IMR-90 (cell line): ENCODE data around the gene TLR1. TPM values are rescaled to one million over a fixed set of nuclear protein-coding genes. Genes with fewer than 3 reads are reported as not detected.

ENCODE experiments used
- ATAC-seq: fragments of 200-7000 bp; cut with Tn5 transposase; 2 replicates; pipeline ENCODE4 v1.9.1; 2020; ENCODE audit warnings: low read depth, mild to moderate bottlenecking, moderate library complexity
- BruUV-seq: library from RNA; stranded (reverse); fragments of 400-500 nt; replicated peaks from 2 replicates; lab custom pipeline; 2021; lab: Mats Ljungman, UMichigan
- CTCF ChIA-PET: fragments of 300-600 bp; formaldehyde crosslinking; extraction: SDS; loops from one replicate; lab custom pipeline; 2021; ENCODE audit warnings: antibody characterized with exemption; lab: Yijun Ruan, JAX
- POLR2A ChIA-PET: fragments of 300-600 bp; sonication (Branson Sonifier 250); formaldehyde crosslinking; loops from one replicate; lab custom pipeline; 2022; ENCODE audit warnings: antibody characterized with exemption; ENCODE audit not compliant: unreplicated experiment; lab: Charles Lee
- DNase-seq: peaks from one replicate; pipeline ENCODE4 v3.0.0; 2013
- H2AFZ ChIP-seq: replicated peaks from 2 replicates; pipeline ENCODE3; 2013; ENCODE audit warnings: low read length, mild to moderate bottlenecking; ENCODE audit not compliant: poor library complexity
- H2AK5ac ChIP-seq: 2 replicates; pipeline ENCODE4 v1.6.1; 2013; ENCODE audit warnings: low read depth, low read length, inconsistent platforms
- H2AK9ac ChIP-seq: replicated peaks from 2 replicates; pipeline ENCODE3; 2013; ENCODE audit warnings: mild to moderate bottlenecking, low read depth, low read length, moderate library complexity; ENCODE audit not compliant: poor library complexity
- H2BK120ac ChIP-seq: 2 replicates; pipeline ENCODE4 v1.6.1; 2013; ENCODE audit warnings: low read depth, low read length, inconsistent platforms
- H2BK15ac ChIP-seq: 3 replicates; pipeline ENCODE4 v1.6.1; 2013; ENCODE audit warnings: low read depth, low read length, inconsistent platforms
- H2BK20ac ChIP-seq: 2 replicates; pipeline ENCODE4 v1.6.1; 2013; ENCODE audit warnings: low read depth, mild to moderate bottlenecking, inconsistent platforms, low read length, moderate library complexity
- H2BK5ac ChIP-seq: 2 replicates; pipeline ENCODE4 v1.6.1; 2013; ENCODE audit warnings: mild to moderate bottlenecking, low read depth, low read length, inconsistent platforms; ENCODE audit not compliant: poor library complexity, severe bottlenecking
- H3K14ac ChIP-seq: replicated peaks from 2 replicates; pipeline ENCODE4 v1.6.1; 2013; ENCODE audit warnings: low read depth, low read length, inconsistent platforms
- H3K18ac ChIP-seq: 2 replicates; pipeline ENCODE4 v1.6.1; 2013; ENCODE audit warnings: low read depth, low read length, control low read depth
- H3K23ac ChIP-seq: 2 replicates; pipeline ENCODE4 v1.6.1; 2013; ENCODE audit warnings: low read depth, low read length, inconsistent platforms
- H3K27ac ChIP-seq: 2 replicates; pipeline ENCODE4 v1.5.1; 2013; ENCODE audit warnings: mild to moderate bottlenecking, control low read depth, low read length; ENCODE audit not compliant: insufficient read depth
- H3K27me3 ChIP-seq: 2 replicates; pipeline ENCODE4 v1.6.1; 2013; ENCODE audit warnings: low read length; ENCODE audit not compliant: control insufficient read depth, insufficient read depth
- H3K36me3 ChIP-seq: 2 replicates; pipeline ENCODE4 v1.6.1; 2013; ENCODE audit warnings: low read length, mixed read lengths; ENCODE audit not compliant: control insufficient read depth, insufficient read depth
- H3K4ac ChIP-seq: 2 replicates; pipeline ENCODE4 v1.6.1; 2013; ENCODE audit warnings: low read depth, low read length, inconsistent platforms
- H3K4me1 ChIP-seq: 2 replicates; pipeline ENCODE4 v1.6.1; 2013; ENCODE audit warnings: low read length, mixed read lengths; ENCODE audit not compliant: control insufficient read depth, insufficient read depth
- H3K4me2 ChIP-seq: 2 replicates; pipeline ENCODE4 v1.6.1; 2013; ENCODE audit warnings: low read depth, mild to moderate bottlenecking, control low read depth, low read length, moderate library complexity
- H3K4me3 ChIP-seq: 2 replicates; pipeline ENCODE4 v1.5.1; 2013; ENCODE audit warnings: low read depth, mild to moderate bottlenecking, control low read depth, low read length, moderate library complexity; ENCODE audit not compliant: insufficient read depth
- H3K56ac ChIP-seq: 2 replicates; pipeline ENCODE4 v1.6.1; 2013; ENCODE audit warnings: low read length, inconsistent platforms; ENCODE audit not compliant: insufficient read depth; ENCODE audit errors: extremely low read depth
- H3K79me1 ChIP-seq, 2 experiments: 2 replicates each; pipeline ENCODE4 v1.6.1; 2013; ENCODE audit warnings: low read length in 2 of 2, inconsistent platforms in 1 of 2, low read depth in 1 of 2
- H3K9ac ChIP-seq: 2 replicates; pipeline ENCODE4 v1.6.1; 2013; ENCODE audit warnings: low read depth, low read length, control low read depth
- H3K9me1 ChIP-seq: 2 replicates; pipeline ENCODE4 v1.6.1; 2013; ENCODE audit warnings: low read length, inconsistent platforms; ENCODE audit not compliant: insufficient read depth
- H3K9me3 ChIP-seq: 2 replicates; pipeline ENCODE4 v1.6.1; 2013; ENCODE audit warnings: low read length; ENCODE audit not compliant: control insufficient read depth, insufficient read depth
- H4K20me1 ChIP-seq: 2 replicates; pipeline ENCODE4 v1.6.1; 2013; ENCODE audit warnings: low read length, inconsistent platforms; ENCODE audit not compliant: insufficient read depth
- H4K5ac ChIP-seq: 2 replicates; pipeline ENCODE4 v1.6.1; 2013; ENCODE audit warnings: mild to moderate bottlenecking, low read depth, low read length, control low read depth
- H4K8ac ChIP-seq, 2 experiments: 2 replicates each; pipeline ENCODE4 v1.6.1; 2013; ENCODE audit warnings: low read depth in 2 of 2, low read length in 2 of 2, control low read depth in 1 of 2, inconsistent platforms in 1 of 2
- H4K91ac ChIP-seq: 2 replicates; pipeline ENCODE4 v1.6.1; 2013; ENCODE audit warnings: low read depth, low read length, inconsistent platforms; ENCODE audit not compliant: insufficient read depth
- BHLHE40 ChIP-seq: fragments of 150-350 bp; IDR thresholded peaks from 2 replicates; pipeline ENCODE4 v1.6.1; 2016; ENCODE audit warnings: mild to moderate bottlenecking, low read depth, low read length
- CEBPB ChIP-seq: IDR thresholded peaks from 2 replicates; pipeline ENCODE4 v1.6.1; 2012; ENCODE audit warnings: low read depth, low read length, improper control_type of control experiment
- CTCF ChIP-seq: conservative IDR thresholded peaks from 2 replicates; pipeline ENCODE4 v1.5.1; 2012; ENCODE audit warnings: mild to moderate bottlenecking, low read depth, low read length, improper control_type of control experiment
- FOS ChIP-seq: fragments of 150-350 bp; IDR thresholded peaks from 2 replicates; pipeline ENCODE4 v1.6.1; 2016; ENCODE audit warnings: low read depth, low read length
- MAFK ChIP-seq: IDR thresholded peaks from 2 replicates; pipeline ENCODE4 v1.6.1; 2012; ENCODE audit warnings: low read depth, low read length, improper control_type of control experiment
- MAZ ChIP-seq: IDR thresholded peaks from 2 replicates; pipeline ENCODE4 v1.6.1; 2012; ENCODE audit warnings: low read depth, mild to moderate bottlenecking, low read length, improper control_type of control experiment, moderate library complexity, borderline replicate concordance
- MXI1 ChIP-seq: IDR thresholded peaks from 2 replicates; pipeline ENCODE4 v1.6.1; 2012; ENCODE audit warnings: low read depth, mild to moderate bottlenecking, low read length, moderate library complexity, borderline replicate concordance
- POLR2A ChIP-seq: IDR thresholded peaks from 2 replicates; pipeline ENCODE4 v1.6.1; 2012; ENCODE audit warnings: mild to moderate bottlenecking, low read depth, low read length
- RAD21 ChIP-seq: IDR thresholded peaks from 2 replicates; pipeline ENCODE4 v1.6.1; 2012; ENCODE audit warnings: low read length, improper control_type of control experiment
- RCOR1 ChIP-seq: IDR thresholded peaks from 2 replicates; pipeline ENCODE4 v1.6.1; 2012; ENCODE audit warnings: mild to moderate bottlenecking, low read length, improper control_type of control experiment; ENCODE audit not compliant: insufficient replicate concordance
- RFX5 ChIP-seq: IDR thresholded peaks from 2 replicates; pipeline ENCODE4 v1.8.0; 2012; ENCODE audit warnings: low read depth, mild to moderate bottlenecking, low read length, moderate library complexity
- WGBS, 2 experiments: methylation state at CpG; one replicate each; pipeline versions ENCODE4 v1.1.5 to v1.1.7; 2013; ENCODE audit warnings: missing lambda C conversion rate in 2 of 2; ENCODE audit not compliant: insufficient read length in 1 of 2; ENCODE audit errors: extremely low coverage in 2 of 2; 5-methylcytosine and 5-hydroxymethylcytosine counted together
- dilution Hi-C: fragments of 300-500 bp; cut with HindIII; formaldehyde crosslinking; loops from one replicate; pipeline ENCODE4 v1.14.3; 2018; ENCODE audit warnings: low sequenced_read_pairs; ENCODE audit not compliant: unreplicated experiment
- in situ Hi-C: fragments of 300-500 bp; cut with MboI; formaldehyde crosslinking; loops from 3 replicates; pipeline ENCODE4 v1.14.3; 2019; ENCODE audit warnings: low sequenced_read_pairs, inconsistent platforms, mixed read lengths
- intact Hi-C: fragments of 100-400 bp; cut with micrococcal nuclease; formaldehyde crosslinking; loops from 2 replicates; pipeline ENCODE4 v1.10.0; 2022
- polyA plus RNA-seq, 3 experiments: library from polyadenylated mRNA; depleted of rRNA; stranded (reverse); fragments of >200 nt; gene quantifications; 2 replicates each; pipeline ENCODE4 v1.2.3, GENCODE V29; 2012; ENCODE audit warnings: low replicate concordance in 1 of 3
- total RNA-seq: library from RNA; depleted of rRNA; stranded (reverse); fragments of >200 nt; gene quantifications from 2 replicates; pipeline ENCODE4 v1.2.3, GENCODE V29; 2012
- TF ChIP-seq, protein P1 (sequence below): fragments of 150-350 bp; IDR thresholded peaks from 2 replicates; pipeline ENCODE4 v1.6.1; 2016; ENCODE audit warnings: low read depth, mild to moderate bottlenecking, low read length, moderate library complexity, borderline replicate concordance

The TLR1 gene
- total and polyA plus RNA-seq, 2 of the 4 experiments (the other 2 are of a cell fraction) = 0.24 to 1.1 TPM

DNA sequence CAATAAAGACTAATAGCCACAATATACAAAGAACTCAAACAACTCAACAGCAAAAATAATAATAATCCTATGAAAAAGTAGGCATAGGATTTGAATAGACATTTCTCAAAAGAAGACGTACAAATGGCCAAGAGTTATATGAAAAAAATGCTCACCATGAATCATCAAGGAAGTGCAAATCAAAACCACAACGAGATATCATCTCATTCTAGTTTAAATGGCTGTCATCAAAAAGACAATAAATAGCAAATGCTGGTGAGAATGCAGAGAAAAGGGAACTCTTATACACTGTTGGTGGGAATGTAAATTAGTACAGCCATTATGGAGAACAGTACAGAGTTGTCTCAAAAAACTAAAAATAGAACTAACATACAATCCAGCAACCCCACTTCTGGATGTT is 33.3 kb upstream of the TLR1 start:
- Histone ChIP-seq H3K14ac (no peak overlapping the region), H3K9me1 (0 out of 2 replicates have a peak, but pooled peaks cover under 1% of the 10 kb centered on the region), H3K23ac (no peak overlapping the region), H2AK5ac (no peak overlapping the region), H2AK9ac (no peak overlapping the region), H2AFZ (no peak overlapping the region), H3K27me3 (no peaks in the 10 kb centered on the region), H3K9ac (no peak overlapping the region), H3K79me1 (no peaks in the 10 kb centered on the region), H3K4ac (no peak overlapping the region), H4K8ac (no peak overlapping the region), H3K27ac (no peak overlapping the region), H3K4me3 (no peak overlapping the region), H3K18ac (no peak overlapping the region), H3K9me3 (peaks cover 6% of the 10 kb centered on the region; the same call in 1 of the 2 replicates), H3K36me3 (no peaks in the 10 kb centered on the region), H3K56ac (no peak overlapping the region), H2BK15ac (no peak overlapping the region), H3K4me1 (0 out of 2 replicates have a peak, but pooled peaks cover 2% of the 10 kb centered on the region), H4K5ac (no peak overlapping the region), H4K20me1 (no peaks in the 10 kb centered on the region), H4K91ac (no peak overlapping the region), H2BK120ac (no peak overlapping the region), H3K4me2 (no peak overlapping the region), H2BK5ac (no peak overlapping the region), H2BK20ac (no peak overlapping the region)
- dilution Hi-C loops = no loop called here
- TF ChIP-seq FOS = no peak
- TF ChIP-seq BHLHE40 = no peak
- TF ChIP-seq RAD21 = no peak
- TF ChIP-seq MAFK = no peak
- no peak for TF ChIP-seq CEBPB
- TF ChIP-seq, protein P1, sequence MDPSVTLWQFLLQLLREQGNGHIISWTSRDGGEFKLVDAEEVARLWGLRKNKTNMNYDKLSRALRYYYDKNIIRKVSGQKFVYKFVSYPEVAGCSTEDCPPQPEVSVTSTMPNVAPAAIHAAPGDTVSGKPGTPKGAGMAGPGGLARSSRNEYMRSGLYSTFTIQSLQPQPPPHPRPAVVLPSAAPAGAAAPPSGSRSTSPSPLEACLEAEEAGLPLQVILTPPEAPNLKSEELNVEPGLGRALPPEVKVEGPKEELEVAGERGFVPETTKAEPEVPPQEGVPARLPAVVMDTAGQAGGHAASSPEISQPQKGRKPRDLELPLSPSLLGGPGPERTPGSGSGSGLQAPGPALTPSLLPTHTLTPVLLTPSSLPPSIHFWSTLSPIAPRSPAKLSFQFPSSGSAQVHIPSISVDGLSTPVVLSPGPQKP = no peak
- no peak for TF ChIP-seq CTCF
- TF ChIP-seq MXI1 = no peak
- TF ChIP-seq RFX5 = no peak
- TF ChIP-seq POLR2A = no peak
- TF ChIP-seq MAZ = no peak
- no peak for TF ChIP-seq RCOR1
- WGBS, 2 experiments = no CpG with 5 or more reads among the region's 2 CpGs
- in situ Hi-C loops = no loop called here
- POLR2A ChIA-PET = no interaction called here
- CTCF ChIA-PET = no interaction called here
- intact Hi-C loops = no loop called here
- ATAC-seq (no peak), DNase-seq (peak; percentile 59)
- BruUV-seq = no TSS peak
